NCI-H748 treated with DMSO at 0.1 percent for 48 hours (cell line): Measurements from ENCODE around the gene EPGN.
"Not testable (repeated sequence)": the region's sequence is repeated elsewhere in the genome, so short reads cannot be mapped to it uniquely, and the experiment has no call there.

Experiments
- DNase-seq: peaks from one replicate; lab custom pipeline; 2025; lab: John Stamatoyannopoulos, UW

Gene EPGN

GRCh38 chr4:74340421-74340820 lies 32.2 kb downstream of the EPGN start:
- DNase-seq = not testable (repeated sequence)

- no peak for DNase-seq
Observed at GRCh38 chr4:74344031-74344430, 35.8 kb downstream of the EPGN start.

- DNase-seq = no peak
Observed at GRCh38 chr4:74353858-74354257, 45.6 kb downstream of the EPGN start.

GRCh38 chr4:74357965-74358364 lies 49.7 kb downstream of the EPGN start:
- DNase-seq = no peak

- DNase-seq = no peak
Observed at GRCh38 chr4:74361671-74362070, 53.4 kb downstream of the EPGN start.

- DNase-seq = no peak
Observed at GRCh38 chr4:74362347-74362746, 54.1 kb downstream of the EPGN start.

GRCh38 chr4:74364256-74364651 lies 56.0 kb downstream of the EPGN start:
- no peak for DNase-seq

GRCh38 chr4:74364652-74365491 lies 56.6 kb downstream of the EPGN start, which contains the start of gene EREG:
TSS of gene EREG (plus strand) at chr4:74365145. CDS start at chr4:74365309, 164 bp downstream.
- DNase-seq = peak; percentile 14

GRCh38 chr4:74365761-74366160 lies 57.5 kb downstream of the EPGN start:
- DNase-seq = no peak
